WTC11 (cell line): ENCODE measurements around the gene KLK6. TPM values are rescaled to one million over a fixed set of nuclear protein-coding genes. Genes with fewer than 3 reads are reported as not detected.

Experiments used
- ATAC-seq: fragments of 200-7000 bp; cut with Tn5 transposase; 2 replicates; pipeline ENCODE4 v1.10.0; 2021; ENCODE audit warnings: mild to moderate bottlenecking, moderate library complexity
- CTCF ChIA-PET: fragments of 300-600 bp; sonication (Branson Sonifier 250); formaldehyde crosslinking; loops from one replicate; lab custom pipeline; 2021; ENCODE audit warnings: antibody characterized with exemption; lab: Charles Lee
- POLR2A ChIA-PET: fragments of 350-600 bp; sonication (Branson Sonifier 250); formaldehyde crosslinking; loops from one replicate; lab custom pipeline; 2021; ENCODE audit warnings: antibody characterized with exemption; lab: Charles Lee
- DNase-seq: peaks from one replicate; pipeline ENCODE4 v3.0.0; 2021; ENCODE audit warnings: low spot score
- H3K27ac Mint-ChIP-seq: 2 replicates; pipeline ENCODE4 v1.8.0; 2021; ENCODE audit warnings: mixed read lengths
- H3K27me3 Mint-ChIP-seq: 2 replicates; pipeline ENCODE4 v1.8.0; 2021; ENCODE audit warnings: low read depth, mild to moderate bottlenecking, moderate library complexity, mixed read lengths
- H3K36me3 Mint-ChIP-seq: 2 replicates; pipeline ENCODE4 v1.8.0; 2021; ENCODE audit warnings: mixed read lengths
- H3K4me1 Mint-ChIP-seq: 2 replicates; pipeline ENCODE4 v1.8.0; 2022; ENCODE audit warnings: mixed read lengths
- H3K4me3 Mint-ChIP-seq: 2 replicates; pipeline ENCODE4 v1.8.0; 2021; ENCODE audit warnings: mild to moderate bottlenecking, moderate library complexity, mixed read lengths
- H3K9me3 Mint-ChIP-seq: 2 replicates; pipeline ENCODE4 v1.8.0; 2021; ENCODE audit warnings: mixed read lengths
- EMX1 ChIP-seq: fragments of 250-450 bp; sonication (Bioruptor Pico); IDR thresholded peaks from 2 replicates; pipeline ENCODE4 v1.8.0; 2021; ENCODE audit warnings: mild to moderate bottlenecking
- ESRRA ChIP-seq: sonication (generic); formaldehyde crosslinking; IDR thresholded peaks from 2 replicates; pipeline ENCODE4 v1.8.1; 2022; ENCODE audit warnings: mild to moderate bottlenecking, missing genetic modification reagents, borderline replicate concordance
- FOXP1 ChIP-seq: sonication (generic); formaldehyde crosslinking; IDR thresholded peaks from 2 replicates; pipeline ENCODE4 v1.8.0; 2022; ENCODE audit warnings: missing genetic modification reagents, mild to moderate bottlenecking, moderate library complexity, borderline replicate concordance
- GABPB1 ChIP-seq: sonication (generic); formaldehyde crosslinking; IDR thresholded peaks from 2 replicates; pipeline ENCODE4 v1.8.1; 2023; ENCODE audit warnings: mild to moderate bottlenecking, missing genetic modification reagents
- IRF2 ChIP-seq: sonication (generic); formaldehyde crosslinking; IDR thresholded peaks from 2 replicates; pipeline ENCODE4 v1.8.0; 2022; ENCODE audit warnings: low read depth, missing genetic modification reagents, borderline replicate concordance
- NFYB ChIP-seq: sonication (generic); formaldehyde crosslinking; conservative IDR thresholded peaks from 2 replicates; pipeline ENCODE4 v1.8.0; 2022; ENCODE audit warnings: low read depth, missing genetic modification reagents
- PREB ChIP-seq: sonication (generic); formaldehyde crosslinking; IDR thresholded peaks from 2 replicates; pipeline ENCODE4 v1.8.1; 2022; ENCODE audit warnings: mild to moderate bottlenecking, missing genetic modification reagents, moderate library complexity, borderline replicate concordance
- SOX15 ChIP-seq: fragments of 250-450 bp; sonication (Bioruptor Pico); IDR thresholded peaks from 2 replicates; pipeline ENCODE4 v1.9.0; 2021; ENCODE audit warnings: mild to moderate bottlenecking
- TCF7 ChIP-seq: sonication (generic); formaldehyde crosslinking; IDR thresholded peaks from 2 replicates; pipeline ENCODE4 v1.8.0; 2022; ENCODE audit warnings: mild to moderate bottlenecking, low read depth, missing genetic modification reagents, moderate library complexity
- ZNF425 ChIP-seq: fragments of 250-450 bp; sonication (Bioruptor Pico); conservative IDR thresholded peaks from 2 replicates; pipeline ENCODE4 v1.9.0; 2021; ENCODE audit warnings: mild to moderate bottlenecking
- ZNF532 ChIP-seq: fragments of 250-450 bp; sonication (Bioruptor Pico); IDR thresholded peaks from 2 replicates; pipeline ENCODE4 v1.9.0; 2021; ENCODE audit warnings: mild to moderate bottlenecking, borderline replicate concordance
- total RNA-seq: library from RNA; stranded (reverse); gene quantifications from 3 replicates; pipeline ENCODE4 v1.2.3, GENCODE V29; 2021
- TF ChIP-seq, protein P1 (sequence below): fragments of 250-450 bp; sonication (Bioruptor Pico); IDR thresholded peaks from 2 replicates; pipeline ENCODE4 v1.9.0; 2021; ENCODE audit warnings: mild to moderate bottlenecking
- TF ChIP-seq, protein P2 (sequence below): sonication (generic); formaldehyde crosslinking; IDR thresholded peaks from 2 replicates; pipeline ENCODE4 v1.8.1; 2023; ENCODE audit warnings: mild to moderate bottlenecking, missing genetic modification reagents
- TF ChIP-seq, protein P3 (sequence below): sonication (generic); formaldehyde crosslinking; conservative IDR thresholded peaks from 2 replicates; pipeline ENCODE4 v1.8.1; 2023; ENCODE audit warnings: mild to moderate bottlenecking, low read depth, missing genetic modification reagents, moderate library complexity
- TF ChIP-seq, protein P4 (sequence below): sonication (generic); formaldehyde crosslinking; IDR thresholded peaks from 2 replicates; pipeline ENCODE4 v1.8.1; 2022; ENCODE audit warnings: low read depth, missing genetic modification reagents, borderline replicate concordance

KLK6 gene
- total RNA-seq, 1 experiment from 2014 or later = 0.52 TPM

- TF ChIP-seq, protein P1, sequence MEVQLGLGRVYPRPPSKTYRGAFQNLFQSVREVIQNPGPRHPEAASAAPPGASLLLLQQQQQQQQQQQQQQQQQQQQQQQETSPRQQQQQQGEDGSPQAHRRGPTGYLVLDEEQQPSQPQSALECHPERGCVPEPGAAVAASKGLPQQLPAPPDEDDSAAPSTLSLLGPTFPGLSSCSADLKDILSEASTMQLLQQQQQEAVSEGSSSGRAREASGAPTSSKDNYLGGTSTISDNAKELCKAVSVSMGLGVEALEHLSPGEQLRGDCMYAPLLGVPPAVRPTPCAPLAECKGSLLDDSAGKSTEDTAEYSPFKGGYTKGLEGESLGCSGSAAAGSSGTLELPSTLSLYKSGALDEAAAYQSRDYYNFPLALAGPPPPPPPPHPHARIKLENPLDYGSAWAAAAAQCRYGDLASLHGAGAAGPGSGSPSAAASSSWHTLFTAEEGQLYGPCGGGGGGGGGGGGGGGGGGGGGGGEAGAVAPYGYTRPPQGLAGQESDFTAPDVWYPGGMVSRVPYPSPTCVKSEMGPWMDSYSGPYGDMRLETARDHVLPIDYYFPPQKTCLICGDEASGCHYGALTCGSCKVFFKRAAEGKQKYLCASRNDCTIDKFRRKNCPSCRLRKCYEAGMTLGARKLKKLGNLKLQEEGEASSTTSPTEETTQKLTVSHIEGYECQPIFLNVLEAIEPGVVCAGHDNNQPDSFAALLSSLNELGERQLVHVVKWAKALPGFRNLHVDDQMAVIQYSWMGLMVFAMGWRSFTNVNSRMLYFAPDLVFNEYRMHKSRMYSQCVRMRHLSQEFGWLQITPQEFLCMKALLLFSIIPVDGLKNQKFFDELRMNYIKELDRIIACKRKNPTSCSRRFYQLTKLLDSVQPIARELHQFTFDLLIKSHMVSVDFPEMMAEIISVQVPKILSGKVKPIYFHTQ = no peak
- no peak for TF ChIP-seq ZNF425 (CRISPR knock-in tag)
- TF ChIP-seq SOX15 (CRISPR knock-in tag) = no peak
- no peak for TF ChIP-seq EMX1 (CRISPR knock-in tag)
- TF ChIP-seq TCF7 = no peak
- TF ChIP-seq, protein P2, sequence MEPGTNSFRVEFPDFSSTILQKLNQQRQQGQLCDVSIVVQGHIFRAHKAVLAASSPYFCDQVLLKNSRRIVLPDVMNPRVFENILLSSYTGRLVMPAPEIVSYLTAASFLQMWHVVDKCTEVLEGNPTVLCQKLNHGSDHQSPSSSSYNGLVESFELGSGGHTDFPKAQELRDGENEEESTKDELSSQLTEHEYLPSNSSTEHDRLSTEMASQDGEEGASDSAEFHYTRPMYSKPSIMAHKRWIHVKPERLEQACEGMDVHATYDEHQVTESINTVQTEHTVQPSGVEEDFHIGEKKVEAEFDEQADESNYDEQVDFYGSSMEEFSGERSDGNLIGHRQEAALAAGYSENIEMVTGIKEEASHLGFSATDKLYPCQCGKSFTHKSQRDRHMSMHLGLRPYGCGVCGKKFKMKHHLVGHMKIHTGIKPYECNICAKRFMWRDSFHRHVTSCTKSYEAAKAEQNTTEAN (CRISPR knock-in tag) = no peak
- TF ChIP-seq, protein P3, sequence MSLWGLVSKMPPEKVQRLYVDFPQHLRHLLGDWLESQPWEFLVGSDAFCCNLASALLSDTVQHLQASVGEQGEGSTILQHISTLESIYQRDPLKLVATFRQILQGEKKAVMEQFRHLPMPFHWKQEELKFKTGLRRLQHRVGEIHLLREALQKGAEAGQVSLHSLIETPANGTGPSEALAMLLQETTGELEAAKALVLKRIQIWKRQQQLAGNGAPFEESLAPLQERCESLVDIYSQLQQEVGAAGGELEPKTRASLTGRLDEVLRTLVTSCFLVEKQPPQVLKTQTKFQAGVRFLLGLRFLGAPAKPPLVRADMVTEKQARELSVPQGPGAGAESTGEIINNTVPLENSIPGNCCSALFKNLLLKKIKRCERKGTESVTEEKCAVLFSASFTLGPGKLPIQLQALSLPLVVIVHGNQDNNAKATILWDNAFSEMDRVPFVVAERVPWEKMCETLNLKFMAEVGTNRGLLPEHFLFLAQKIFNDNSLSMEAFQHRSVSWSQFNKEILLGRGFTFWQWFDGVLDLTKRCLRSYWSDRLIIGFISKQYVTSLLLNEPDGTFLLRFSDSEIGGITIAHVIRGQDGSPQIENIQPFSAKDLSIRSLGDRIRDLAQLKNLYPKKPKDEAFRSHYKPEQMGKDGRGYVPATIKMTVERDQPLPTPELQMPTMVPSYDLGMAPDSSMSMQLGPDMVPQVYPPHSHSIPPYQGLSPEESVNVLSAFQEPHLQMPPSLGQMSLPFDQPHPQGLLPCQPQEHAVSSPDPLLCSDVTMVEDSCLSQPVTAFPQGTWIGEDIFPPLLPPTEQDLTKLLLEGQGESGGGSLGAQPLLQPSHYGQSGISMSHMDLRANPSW (CRISPR knock-in tag) = no peak
- TF ChIP-seq ESRRA (CRISPR knock-in tag) = no peak
These were observed 6.4 kb upstream of the KLK6 start (continued) for GRCh38 chr19:50975766-50976165.

DNA sequence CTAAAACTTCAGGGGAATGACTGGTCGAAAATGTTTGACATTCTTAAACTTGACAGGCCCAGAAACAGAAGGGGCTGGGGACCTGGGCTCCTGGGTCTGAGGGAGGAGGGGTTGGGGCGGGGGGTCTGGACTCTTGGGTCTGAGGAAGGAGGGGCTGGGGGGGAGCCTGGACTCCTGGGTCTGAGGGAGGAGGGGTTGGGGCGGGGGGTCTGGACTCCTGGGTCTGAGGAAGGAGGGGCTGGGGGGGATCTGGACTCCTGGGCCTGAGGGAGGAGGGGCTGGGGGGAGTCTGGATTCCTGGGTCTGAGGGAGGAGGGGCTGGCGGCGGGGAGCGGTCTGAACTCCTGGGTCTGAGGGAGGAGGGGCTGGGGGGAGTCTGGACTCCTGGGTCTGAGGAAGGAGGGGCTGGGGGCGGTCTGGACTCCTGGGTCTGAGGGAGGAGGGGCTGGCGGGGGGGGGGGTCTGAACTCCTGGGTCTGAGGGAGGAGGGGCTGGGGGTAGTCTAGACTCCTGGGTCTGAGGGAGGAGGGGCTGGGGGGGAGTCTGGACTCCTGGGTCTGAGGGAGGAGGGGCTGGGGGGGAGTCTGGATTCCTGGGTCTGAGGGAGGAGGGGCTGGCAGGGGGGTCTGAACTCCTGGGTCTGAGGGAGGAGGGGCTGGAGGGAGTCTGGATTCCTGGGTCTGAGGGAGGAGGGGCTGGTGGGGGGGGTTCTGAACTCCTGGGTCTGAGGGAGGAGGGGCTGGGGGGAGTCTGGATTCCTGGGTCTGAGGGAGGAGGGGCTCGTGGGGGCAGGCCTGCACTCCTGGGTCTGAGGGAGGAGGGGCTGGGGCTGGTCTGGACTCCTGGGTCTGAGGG lies 5.5 kb upstream of the KLK6 start:
- H3K4me1 Mint-ChIP-seq = peaks cover 51% of the 10 kb centered on the region
- no peaks in the 10 kb centered on the region for H3K36me3 Mint-ChIP-seq
- POLR2A ChIA-PET = no interaction called here
- ATAC-seq (no peak), DNase-seq (no peak)
- peaks cover 4% of the 10 kb centered on the region for H3K9me3 Mint-ChIP-seq
- CTCF ChIA-PET = interaction anchor here (0.7 to 2.3 kb wide), 4 partner anchors 11 to 191 kb away, joined by 3 to 6 read pairs (median 4); no protein-coding TSS in a partner anchor
- peaks cover 3% of the 10 kb centered on the region; the same call in 1 of the 2 replicates for H3K27me3 Mint-ChIP-seq
- H3K27ac Mint-ChIP-seq = peak overlapping the region; percentile 81
- no peak overlapping the region for H3K4me3 Mint-ChIP-seq
- no peak for TF ChIP-seq NFYB (CRISPR knock-in tag)
- TF ChIP-seq PREB = no peak
- no peak for TF ChIP-seq ZNF532
- TF ChIP-seq, protein P4, sequence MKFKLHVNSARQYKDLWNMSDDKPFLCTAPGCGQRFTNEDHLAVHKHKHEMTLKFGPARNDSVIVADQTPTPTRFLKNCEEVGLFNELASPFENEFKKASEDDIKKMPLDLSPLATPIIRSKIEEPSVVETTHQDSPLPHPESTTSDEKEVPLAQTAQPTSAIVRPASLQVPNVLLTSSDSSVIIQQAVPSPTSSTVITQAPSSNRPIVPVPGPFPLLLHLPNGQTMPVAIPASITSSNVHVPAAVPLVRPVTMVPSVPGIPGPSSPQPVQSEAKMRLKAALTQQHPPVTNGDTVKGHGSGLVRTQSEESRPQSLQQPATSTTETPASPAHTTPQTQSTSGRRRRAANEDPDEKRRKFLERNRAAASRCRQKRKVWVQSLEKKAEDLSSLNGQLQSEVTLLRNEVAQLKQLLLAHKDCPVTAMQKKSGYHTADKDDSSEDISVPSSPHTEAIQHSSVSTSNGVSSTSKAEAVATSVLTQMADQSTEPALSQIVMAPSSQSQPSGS (CRISPR knock-in tag) = no peak
- TF ChIP-seq GABPB1 = no peak
- no peak for TF ChIP-seq IRF2 (CRISPR knock-in tag)
- TF ChIP-seq FOXP1 = no peak
